ENCODE measurements around the gene MPDZ. TPM values are rescaled to one million over a fixed set of nuclear protein-coding genes. Genes with fewer than 3 reads are reported as not detected.

The MPDZ gene
- total RNA-seq, 1 donor, result 41.0 TPM

GRCh38 chr9:13278368-13279246 is 885 bp downstream of the MPDZ start:
- peak overlapping the region; percentile 69 for H3K4me3 ChIP-seq (ENCODE audit: low read depth, low read length)
- TF ChIP-seq, protein P1, sequence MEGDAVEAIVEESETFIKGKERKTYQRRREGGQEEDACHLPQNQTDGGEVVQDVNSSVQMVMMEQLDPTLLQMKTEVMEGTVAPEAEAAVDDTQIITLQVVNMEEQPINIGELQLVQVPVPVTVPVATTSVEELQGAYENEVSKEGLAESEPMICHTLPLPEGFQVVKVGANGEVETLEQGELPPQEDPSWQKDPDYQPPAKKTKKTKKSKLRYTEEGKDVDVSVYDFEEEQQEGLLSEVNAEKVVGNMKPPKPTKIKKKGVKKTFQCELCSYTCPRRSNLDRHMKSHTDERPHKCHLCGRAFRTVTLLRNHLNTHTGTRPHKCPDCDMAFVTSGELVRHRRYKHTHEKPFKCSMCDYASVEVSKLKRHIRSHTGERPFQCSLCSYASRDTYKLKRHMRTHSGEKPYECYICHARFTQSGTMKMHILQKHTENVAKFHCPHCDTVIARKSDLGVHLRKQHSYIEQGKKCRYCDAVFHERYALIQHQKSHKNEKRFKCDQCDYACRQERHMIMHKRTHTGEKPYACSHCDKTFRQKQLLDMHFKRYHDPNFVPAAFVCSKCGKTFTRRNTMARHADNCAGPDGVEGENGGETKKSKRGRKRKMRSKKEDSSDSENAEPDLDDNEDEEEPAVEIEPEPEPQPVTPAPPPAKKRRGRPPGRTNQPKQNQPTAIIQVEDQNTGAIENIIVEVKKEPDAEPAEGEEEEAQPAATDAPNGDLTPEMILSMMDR (IDR thresholded peaks at IDR 0.05; ENCODE audit: insufficient read depth, low read length), result peak; percentile 28
- DNase-seq (ENCODE audit: low read depth), result peak; percentile 75

DNA sequence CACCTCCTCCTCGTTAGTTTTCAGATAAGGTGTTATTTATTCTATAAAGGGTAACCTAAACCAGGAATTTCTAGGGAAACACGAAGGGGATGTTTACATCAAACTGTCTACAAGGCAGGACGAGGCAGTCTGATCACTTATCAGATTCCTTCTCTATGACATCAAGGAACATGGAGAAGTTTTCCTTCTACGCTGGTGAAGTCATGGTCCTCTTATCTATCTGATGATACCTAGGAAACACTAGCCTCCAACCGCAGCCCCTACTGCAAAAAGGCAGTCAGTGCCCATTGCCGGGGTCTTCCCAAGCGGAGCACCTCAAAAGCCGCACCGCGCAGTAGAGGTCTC is 1.5 kb downstream of the MPDZ start:
- DNase-seq (ENCODE audit: low read depth), result peak; percentile 59
- H3K4me3 ChIP-seq (ENCODE audit: low read depth, low read length), result peak overlapping the region; percentile 69
- TF ChIP-seq, protein P1 (IDR thresholded peaks at IDR 0.05; ENCODE audit: insufficient read depth, low read length), result no peak

DNA sequence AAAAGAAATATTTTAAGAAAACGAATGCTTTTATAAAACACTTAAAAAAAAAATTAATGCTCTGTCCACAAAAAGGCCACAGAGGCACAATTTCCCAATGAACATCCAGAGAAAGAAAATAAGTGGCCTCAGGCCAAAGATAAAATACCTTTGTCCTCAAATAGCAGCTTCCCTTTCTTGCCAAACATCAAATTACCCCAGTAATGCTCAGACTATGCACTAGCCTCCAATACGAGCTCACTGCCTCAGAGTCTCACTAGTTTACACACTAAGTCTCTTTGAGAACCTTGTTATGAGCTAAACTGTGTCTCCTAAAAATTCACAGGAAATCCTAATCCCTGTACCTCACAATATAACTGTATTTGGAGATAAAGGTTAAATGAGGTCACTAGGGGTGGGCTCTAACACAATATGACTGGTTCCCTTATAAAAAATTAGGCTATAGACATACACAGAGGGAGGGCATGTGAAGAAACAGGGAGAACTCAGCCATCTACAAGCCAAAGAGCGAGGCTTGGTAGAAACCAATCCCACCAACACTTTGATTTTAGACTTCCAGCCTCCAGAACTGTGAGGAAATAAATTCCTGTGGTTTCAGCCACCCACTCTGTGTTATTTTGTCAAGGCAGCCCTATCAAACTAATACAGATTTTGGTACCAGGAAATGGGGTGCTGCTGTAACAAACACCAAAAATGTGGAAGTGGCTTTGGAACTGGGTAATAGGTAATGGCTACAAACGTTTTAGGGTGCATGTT is 4.4 kb downstream of the MPDZ start:
- peak; percentile 86 for DNase-seq (ENCODE audit: low read depth)
- TF ChIP-seq, protein P1 (IDR thresholded peaks at IDR 0.05; ENCODE audit: insufficient read depth, low read length), result no peak
- H3K4me3 ChIP-seq (ENCODE audit: low read depth, low read length), result no peak overlapping the region

DNA sequence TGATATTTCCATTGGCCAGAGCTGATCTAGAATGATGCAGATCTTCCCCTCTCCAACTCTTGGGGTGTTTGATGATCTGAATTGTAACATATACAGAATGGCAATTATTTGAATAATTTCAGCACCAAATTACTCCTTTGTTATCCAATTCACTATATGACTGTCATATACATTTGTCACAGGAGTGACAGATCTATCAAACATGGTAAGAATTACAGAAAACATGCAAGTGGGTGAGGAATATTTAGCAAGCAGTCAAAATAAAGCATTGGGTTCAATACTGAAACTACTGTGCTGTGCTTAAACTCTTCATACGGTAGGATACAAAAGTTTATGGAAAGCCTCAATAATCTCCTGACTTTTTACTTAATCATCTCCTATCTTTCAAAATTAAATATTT is 8.8 kb downstream of the MPDZ start:
- no peak overlapping the region for H3K4me3 ChIP-seq (ENCODE audit: low read depth, low read length)
- no peak for DNase-seq (ENCODE audit: low read depth)
- TF ChIP-seq, protein P1 (IDR thresholded peaks at IDR 0.05; ENCODE audit: insufficient read depth, low read length), result no peak

DNA sequence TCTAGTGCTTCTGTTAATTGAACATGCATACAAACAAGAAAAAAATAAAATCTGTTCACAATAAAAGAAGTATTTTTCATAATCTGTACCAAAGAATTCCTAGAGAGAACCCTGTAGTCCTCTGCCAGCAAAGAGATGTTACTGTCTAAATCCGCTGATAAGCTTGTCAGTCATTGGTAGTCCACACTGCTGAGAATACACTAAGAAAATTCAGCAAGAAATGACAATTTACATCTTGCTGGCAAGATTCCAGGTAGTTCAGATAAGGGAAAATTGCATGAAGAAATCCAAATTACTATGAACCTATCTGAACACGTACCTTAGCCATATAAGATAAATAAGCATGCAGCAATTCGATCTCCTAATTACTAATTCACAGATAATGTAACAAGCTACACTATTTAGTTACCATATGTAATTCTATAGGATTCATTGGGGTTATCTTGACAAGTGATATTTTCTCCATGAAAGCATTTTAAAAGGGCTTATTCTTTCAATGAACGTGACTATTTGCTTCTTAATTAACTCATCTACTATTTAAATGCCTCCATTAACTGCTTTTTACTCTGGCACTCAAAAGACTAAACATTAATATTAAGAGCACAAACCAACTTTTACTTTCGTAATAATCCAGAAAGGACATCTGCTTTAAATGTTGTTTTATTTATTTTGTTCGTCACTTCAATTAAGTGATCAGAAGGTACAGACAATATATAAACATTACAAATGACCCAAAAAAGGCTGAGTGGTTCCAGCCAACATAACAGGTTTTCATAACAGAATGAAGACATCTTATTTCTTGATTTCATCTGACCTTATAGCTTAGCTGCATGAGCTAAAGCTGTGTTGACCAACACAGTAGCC is 9.7 kb downstream of the MPDZ start:
- DNase-seq (ENCODE audit: low read depth), result peak; percentile 23
- TF ChIP-seq, protein P1 (IDR thresholded peaks at IDR 0.05; ENCODE audit: insufficient read depth, low read length), result no peak
- no peak overlapping the region for H3K4me3 ChIP-seq (ENCODE audit: low read depth, low read length)

- no peak overlapping the region for H3K4me3 ChIP-seq (ENCODE audit: low read depth, low read length)
- DNase-seq (ENCODE audit: low read depth), result peak; percentile 68
- TF ChIP-seq, protein P1 (IDR thresholded peaks at IDR 0.05; ENCODE audit: insufficient read depth, low read length), result no peak
Observed at GRCh38 chr9:13268469-13268868, 11.0 kb downstream of the MPDZ start.
